Activated CD8-positive, alpha-beta memory T cell treated with anti-CD3 and anti-CD28 coated beads for 48 hours (primary cell): ENCODE measurements around the gene GABRB1.

Experiments
- DNase-seq, 3 experiments: peaks; one replicate each; pipeline ENCODE4 v3.0.0-alpha.2; 2020; ENCODE audit warnings: low read depth in 2 of 3, low spot score in 2 of 3

Gene GABRB1

DNA sequence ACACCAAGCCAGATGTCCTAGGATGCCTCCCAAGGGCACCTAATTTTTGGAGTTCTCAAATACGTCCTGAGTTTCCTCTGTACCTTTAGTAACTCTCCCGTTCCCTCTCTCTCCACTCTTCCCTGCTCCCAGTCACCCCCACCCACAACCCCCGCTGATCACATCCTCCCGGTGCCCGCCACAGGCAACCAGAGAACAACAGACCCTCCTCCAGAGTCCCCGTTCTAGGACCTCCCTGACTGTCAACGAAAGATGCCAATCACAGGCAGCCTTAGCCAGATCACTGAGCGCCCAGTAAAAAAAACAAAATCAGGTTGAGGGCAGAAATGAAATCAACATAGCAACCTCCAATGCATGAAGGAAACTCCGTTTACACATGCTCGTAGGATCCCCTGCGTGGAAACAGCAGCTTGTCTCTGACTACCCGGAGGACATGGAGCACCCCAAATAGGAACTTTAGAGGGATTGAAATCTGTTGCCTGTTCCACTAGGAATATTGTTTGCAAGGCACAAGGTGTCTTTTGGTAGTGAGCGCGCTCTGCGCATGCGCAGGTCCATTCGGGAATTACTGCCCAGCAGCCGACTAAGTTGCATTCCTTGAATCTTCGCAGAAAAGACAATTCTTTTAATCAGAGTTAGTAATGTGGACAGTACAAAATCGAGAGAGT lies at the start of gene GABRB1:
TSS of gene GABRB1 (plus strand) at position 557 of the 668 bp plus-strand sequence.
- no peak for DNase-seq

DNA sequence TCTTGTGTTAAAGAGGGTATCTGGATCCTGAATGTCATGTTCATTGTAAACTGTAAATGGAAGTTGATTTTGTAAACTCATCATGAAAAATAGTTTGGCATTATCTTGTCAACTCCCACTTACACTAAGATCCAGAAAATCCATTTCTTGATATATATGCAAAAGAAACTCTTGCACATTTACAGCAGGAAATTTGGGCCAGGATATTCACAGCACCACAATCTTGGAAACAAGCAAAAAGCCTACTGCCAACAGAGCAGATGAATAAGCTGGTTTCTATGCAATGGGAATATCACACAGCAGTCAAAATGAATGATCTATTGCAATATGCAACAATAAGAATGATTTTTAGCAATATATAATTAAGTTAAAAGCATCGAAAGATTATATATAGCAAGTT lies 46.6 kb upstream of the GABRB1 start:
- DNase-seq = no peak

DNA sequence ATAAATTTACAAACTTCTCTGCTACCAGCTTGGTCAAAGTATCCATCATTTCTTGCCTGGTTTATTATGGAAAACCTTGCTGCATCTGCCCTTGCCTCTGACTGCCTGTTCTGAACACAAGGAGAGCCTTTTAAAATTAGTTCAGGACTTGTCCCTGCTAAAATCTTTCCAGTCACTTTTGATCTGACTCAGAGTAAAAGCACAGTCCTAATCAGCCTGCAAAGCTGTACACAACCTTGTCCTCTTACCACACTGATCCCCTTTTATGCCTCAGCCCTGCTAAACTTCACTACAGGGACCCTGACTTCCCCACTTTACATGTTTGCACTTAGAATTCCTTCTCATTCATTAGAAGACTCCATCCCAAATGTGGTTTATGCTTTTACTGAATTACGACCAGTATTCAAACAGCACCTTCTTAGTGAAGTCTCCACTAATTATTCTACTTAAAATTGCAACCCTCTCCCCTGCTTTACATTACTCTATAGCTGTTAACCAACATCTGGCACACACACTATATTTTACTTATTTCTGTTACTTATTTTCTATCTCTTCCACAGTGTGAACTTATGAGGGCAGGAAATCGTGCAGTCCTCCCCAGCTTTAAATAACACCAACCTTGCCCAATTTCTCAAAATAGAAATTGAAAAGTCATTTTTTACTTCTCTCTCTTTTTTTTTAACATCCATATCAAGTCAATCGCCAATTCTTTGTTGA lies 44.3 kb upstream of the GABRB1 start:
- no peak for DNase-seq

DNA sequence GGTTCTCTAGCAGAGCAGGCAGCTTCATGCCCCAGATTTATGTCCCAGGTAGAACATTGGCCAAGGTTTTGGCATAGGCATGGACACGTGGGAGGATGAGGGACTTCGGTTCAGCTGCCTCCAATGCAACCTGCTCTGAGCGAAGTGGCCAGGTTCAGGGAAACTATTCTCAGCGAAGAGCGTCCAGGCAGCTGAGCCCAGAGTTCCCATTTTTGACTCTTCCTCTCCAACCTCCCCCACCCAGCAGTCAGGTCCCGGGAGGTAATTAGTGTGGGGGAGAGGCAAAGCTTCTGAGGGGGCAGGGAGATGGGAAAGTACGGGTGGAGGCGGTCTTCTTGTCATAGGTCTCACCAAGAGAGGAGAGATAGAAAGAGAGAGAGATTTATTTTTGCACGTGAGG lies 39.0 kb upstream of the GABRB1 start:
- no peak for DNase-seq

DNA sequence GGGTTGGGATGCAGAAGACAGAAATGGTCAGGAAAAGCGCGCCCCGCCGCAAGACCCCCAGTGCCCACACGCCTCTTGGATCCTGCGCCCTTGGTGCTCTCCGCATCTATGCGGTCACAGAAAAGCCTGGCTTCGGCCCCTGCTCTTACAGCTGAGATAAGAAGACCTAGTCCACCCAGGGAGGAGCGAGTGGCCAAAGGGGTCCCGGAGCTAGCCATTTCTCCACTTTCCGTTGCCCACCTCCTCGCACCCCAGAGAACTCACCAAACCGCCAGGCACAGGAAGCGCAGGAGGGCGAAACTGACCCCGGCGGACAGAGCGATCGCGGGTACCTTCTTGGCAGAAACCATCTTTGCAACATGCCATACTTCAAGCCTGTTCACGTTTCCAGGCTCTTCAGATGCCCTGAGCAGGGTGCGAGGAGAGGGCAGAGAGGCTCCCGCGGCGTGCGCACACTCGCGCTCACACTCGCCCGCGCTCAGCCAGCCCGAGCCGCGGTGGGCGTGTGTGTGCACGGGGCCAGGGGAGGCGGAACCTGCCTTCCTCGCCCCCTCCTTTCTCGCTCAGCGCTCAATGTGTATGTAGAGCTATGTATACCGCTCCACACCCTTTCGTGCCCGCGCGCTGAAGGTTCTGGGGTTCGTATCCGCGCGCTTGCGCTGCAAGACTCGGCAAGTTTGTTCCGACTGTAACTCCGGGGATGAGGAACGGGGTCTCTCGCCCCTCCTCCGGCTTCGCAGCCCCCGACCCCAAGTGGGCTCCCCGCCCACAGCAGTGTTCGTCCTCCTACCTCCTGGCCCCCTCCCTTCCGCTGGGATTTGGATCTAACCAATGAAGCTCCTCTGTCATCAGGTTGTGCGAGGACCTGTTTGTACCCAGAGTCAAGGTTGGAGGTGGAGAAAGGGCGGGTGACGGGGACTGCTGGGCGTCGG lies 38.0 kb upstream of the GABRB1 start, which contains the start of gene GABRA4:
TSS of gene GABRA4 (minus strand) at position 507 of the 932 bp plus-strand sequence. CDS start at position 350, 157 bp downstream.
- no peak for DNase-seq

DNA sequence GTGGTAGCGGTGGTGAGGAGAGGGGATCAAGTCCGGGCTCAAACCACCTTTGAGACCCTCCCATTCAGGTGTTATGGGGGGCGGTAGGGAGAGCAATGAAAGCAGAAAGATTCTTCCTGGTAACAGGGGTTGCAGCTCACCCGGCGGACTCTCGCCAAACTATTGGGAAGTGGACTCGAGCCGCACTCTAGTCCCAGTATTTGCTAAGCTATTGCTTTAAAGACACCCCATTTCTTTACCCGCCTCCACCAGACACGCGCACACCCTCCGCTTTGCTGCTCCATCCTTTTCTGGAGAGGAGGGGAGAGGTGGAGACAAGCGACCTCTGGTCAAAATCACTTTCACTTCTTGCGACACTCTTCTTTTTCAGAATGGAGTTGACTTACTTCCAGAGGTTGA lies 37.4 kb upstream of the GABRB1 start:
- DNase-seq = no peak

DNA sequence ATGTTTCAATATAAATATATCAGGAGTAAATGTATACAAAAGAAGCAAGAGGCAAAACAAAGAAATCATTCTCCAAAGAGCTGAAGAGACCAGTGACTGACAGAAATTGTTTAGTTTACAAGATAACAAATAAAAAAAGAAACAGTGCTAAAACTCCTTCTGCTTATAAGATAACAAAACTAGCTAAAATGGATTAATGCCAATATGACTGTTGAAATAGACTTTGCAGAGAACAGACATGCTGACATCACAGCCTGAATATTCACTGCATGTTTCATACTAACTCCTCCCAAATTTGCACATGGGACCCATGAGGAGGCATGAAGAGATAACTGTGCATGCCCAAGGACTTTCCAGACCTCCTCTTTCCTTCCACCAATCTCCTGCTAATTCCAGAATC lies 31.8 kb upstream of the GABRB1 start:
- no peak for DNase-seq

DNA sequence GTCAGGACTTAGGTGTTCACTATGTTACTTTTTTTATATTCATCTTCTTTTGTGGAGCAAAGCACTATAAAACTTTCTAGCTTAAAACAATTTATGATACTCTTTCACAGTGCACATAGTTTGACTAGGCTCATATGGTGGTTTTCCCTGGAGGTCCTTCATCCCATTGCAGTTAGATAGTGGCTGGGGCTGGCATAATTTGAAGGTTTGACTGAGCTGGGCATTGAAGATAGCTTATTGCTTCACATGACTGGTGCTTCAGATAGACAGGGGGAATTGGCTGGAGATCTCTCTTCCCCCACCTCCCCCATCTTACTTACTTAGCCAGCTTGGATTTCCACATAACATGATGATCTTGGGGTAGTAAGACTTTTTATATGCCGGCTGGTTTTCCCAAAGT lies 31.0 kb upstream of the GABRB1 start:
- DNase-seq = no peak

DNA sequence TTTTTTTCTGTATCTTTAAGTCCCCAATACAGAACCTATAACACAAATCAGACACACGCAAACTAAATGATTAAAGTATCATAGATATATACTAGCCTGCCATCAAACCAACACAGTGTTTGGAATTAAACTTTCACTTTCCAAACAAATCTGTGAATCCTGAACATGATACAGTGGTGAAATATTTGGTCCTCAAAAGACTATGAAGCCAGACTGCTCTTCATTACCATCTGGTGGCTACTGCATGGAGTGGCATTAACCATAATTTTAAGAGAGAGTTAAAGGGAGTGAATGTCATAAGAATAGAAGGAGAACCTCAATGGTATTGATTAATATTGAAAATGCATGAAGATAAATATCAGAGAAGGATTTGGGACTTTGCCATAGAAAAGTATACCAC lies 28.8 kb upstream of the GABRB1 start:
- DNase-seq = no peak

DNA sequence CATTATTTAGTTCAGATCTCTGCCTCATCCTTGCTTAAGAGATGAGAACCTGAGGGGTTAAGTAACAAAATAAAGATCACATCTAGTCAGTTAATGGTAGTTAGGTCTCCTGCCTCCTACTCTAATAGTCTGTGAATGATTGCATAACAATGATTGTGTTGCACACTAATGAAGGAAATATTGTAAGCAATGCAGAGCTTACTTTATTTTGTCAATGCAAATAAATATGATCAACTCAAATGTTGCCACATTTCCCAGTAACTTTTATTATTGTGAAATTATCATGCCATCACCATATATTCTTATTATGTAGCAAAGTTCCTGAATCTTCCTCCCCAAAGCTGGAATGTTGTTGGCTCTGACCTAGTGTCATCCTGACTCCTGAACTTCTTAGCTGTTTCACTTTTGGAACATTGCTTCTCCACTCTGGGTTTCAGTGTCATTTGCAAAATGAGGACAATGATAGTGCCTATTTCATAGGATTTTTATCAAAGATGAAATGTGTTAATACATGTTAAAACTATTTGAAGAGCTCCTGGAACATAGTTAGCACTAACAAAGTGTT lies 20.9 kb upstream of the GABRB1 start:
- no peak for DNase-seq

DNA sequence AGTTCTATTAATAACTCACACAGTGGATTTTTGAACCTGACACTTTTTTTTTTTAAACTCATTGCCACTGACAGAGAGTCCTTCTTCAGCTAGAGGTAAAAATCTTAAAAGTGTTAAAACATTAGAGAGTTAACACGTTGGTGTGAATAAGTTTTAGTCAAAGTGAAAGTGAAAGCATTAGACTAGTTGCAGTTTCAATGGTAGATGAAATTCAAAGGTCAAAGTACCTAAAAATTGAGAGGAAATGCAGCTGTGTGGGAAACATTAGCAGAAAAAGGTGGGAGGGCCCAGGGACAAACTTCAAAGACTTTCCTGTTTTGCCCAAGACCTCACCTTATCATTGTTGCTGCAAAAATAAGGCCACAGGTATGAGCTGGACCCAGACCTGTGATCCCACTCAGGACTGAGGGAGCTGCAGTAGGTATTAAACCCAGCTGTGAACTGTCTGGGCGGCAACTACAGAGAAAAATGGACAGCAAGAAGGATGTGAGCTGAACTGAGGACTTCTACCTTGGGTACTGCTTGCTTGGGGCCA lies 20.4 kb upstream of the GABRB1 start:
- no peak for DNase-seq

DNA sequence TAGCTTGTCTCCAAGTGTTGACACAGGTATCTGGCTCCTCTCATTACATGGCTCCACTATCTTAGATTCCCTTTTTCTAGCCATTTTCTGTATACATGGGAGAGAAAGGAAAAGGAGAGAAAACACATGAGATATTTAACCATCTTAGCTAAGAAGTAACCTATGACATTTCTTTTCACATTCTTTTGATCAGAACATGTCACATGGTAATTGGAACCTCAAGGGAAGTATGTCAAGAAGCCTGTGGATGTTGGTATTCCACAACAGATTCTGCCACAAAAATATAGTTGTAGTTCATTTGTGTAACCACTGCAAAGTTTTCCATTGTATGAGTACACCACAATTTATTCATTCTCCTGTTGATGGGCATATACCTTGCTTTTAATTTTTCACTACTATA lies 18.7 kb upstream of the GABRB1 start:
- no peak for DNase-seq

DNA sequence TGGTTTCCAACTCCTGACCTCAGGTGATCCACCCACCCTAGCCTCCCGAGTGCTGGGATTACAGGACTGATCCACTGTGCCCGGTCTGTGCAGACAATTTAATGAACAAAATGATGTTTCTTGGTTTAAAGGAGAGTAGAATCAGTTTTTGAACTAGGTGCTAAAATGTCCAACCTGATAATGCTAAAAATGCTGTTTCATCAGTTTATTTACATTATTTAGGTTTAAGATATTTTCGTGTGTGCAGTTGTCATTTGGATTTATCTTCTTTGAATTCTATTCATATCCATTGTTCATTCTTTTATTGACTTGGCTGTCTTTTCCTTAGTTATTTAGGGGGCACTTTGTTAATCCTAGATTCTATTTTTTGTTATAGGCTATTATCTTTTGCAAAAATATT lies 18.0 kb upstream of the GABRB1 start:
- no peak for DNase-seq

DNA sequence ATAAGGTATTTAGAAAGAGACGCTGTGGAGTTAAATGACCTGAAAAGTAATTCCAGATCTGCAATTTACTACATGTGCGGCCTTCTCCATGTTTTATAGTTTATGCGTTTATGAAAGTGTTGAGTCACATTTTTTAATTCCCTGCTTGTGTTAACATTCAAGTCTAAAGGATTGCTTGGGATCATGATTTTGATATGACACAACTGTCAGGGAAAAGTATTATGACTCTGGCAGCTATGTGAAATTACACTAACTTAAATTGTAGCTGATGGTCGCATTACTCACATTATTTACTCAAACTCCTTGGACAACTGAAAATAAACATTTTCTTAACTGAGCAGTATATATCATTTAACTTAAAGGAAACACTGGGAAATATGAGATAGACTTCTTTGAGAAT lies 14.3 kb upstream of the GABRB1 start:
- no peak for DNase-seq

DNA sequence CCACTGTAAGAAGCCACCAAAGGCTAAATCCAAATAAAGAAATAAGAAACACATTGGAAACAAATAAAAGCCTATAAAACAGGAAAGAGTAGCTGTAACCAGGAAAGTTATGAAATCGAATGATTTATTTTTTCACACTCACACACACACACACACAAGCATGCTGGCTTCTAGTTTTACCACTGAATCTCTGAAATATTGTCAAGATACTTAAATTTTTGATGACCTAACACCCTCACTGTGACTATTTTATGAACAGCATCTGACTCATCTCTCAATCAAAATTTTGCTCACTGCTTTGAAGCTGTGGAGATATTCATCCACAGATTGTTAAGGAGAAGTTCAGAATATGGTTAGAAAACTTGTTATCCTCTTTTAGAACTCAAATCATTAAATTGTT lies 13.9 kb upstream of the GABRB1 start:
- DNase-seq = no peak

DNA sequence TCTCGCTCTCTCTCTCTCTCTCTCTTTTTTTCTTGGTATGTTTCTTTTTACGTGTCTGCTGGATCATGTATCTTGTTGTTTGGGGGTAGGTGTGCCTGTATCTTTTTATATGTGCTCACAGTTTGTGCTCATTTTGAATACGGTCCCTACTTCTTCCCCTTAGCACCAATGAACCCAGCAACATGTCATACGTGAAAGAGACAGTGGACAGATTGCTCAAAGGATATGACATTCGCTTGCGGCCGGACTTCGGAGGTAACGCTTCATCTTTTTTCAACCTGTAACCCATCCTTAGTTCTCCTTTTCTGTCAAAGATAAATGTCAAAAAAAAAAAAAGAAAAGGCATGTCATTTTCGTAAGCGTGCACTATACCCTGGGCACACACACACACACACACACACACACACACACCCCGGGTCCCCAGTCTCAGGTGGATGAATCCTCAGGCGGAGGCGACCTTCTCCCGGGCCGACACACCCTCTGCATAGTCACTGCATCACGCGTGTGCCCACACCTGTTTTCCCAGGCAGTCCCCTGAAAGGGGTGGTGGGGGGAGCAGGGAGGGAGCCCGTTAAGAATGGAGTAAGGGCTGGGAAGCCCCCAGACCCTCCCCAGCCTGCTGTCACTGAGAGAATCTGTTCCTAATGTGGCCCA lies 511 bp downstream of the GABRB1 start:
- no peak for DNase-seq

DNA sequence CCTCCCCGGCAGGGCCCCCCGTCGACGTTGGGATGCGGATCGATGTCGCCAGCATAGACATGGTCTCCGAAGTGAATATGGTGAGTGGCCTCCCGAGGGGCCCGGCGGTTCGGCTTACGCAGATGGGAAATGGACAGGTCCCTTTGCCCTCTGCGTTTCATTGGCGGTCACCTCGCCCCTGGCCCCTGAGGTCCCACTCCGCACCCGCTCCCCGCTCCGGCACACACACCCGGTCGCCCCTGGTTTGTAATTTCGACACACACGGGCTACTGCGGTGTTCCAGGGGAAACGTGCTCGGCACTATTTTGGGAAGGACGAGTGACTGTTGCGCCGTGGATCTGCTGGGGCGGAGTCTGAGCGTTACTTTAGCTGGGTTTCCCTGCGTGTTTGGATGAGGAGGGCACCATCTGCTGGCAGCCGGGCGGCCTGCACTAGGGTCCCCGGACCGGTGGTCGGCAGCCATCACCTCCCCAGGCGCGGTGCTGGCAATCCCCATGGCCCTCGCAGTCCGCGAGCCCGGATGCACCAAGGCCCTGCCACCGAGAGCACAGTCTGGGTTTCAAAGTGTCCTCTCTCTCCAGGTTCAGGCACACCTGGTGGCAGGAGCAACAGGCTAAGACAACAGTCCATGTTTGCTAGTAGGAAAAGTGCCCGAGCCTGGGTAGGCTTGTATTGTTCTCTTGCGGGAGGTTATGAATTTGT lies 1.2 kb downstream of the GABRB1 start:
- peak in 2 of 3 experiments; percentile 15 to 26 for DNase-seq

DNA sequence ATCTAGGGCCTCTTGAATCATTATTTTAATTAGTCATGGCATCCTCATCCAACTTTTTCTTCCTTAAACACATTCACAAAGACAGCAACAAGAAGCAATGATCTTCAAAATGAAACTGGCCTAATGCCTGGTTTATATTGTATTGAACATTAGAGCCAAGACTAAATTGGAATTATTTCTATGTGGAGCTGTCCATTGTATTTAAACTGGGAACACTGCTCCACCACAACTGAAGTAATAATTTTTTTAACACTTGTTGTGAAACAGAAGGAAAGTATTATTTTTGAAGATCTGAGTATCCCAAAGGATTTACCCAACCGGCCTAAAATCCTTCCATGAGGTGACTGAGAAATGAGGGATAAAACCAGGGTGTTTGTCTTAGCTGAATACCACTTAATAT lies 6.9 kb downstream of the GABRB1 start:
- DNase-seq = no peak

DNA sequence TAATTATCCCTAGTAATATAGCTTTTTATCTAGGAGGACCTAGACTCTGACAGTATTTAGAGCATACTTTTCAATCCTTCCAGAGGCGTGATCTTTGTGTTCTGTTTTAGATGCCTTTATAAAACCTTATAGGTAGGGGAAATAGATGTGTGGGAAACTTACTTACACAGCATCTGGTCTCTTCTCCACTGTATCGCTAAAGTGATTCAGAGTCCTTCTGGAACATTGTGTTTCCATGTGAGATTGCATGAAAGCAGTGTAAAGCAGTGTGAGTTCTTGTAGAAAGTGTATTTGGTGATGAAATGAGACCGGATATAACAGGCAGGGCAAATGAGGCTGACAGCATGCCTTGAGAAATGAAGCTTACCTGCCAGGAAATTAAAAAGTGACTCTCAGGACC lies 9.5 kb downstream of the GABRB1 start:
- DNase-seq = no peak

DNA sequence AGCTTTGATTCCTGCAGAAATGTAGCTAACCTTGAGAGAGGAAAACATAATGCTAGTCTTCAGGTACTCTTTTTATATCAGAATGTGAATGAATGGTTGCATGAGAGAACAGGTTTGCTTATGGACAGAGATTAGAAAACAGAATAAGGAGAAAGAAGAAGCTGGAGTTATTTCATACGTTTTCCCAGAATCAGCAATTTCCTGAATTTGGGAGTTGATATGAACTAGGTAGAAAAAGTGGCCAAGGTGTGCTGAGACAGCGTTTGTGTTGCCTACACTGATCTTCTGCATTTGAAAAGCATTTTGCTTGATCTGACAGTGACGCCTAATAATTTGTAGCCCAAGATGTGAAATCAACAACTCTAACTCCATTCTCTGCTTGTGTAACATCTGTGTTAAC lies 12.5 kb downstream of the GABRB1 start:
- DNase-seq = no peak
